Activated T-helper 1 cell treated with anti-CD3 and anti-CD28 coated beads, Interleukin-2, amount 50 U/mL, for 16 hours (primary cell): ENCODE measurements around the gene KLHDC3.

Experiments used
- DNase-seq, 2 donors: peaks; one replicate each; pipeline ENCODE4 v3.0.0-alpha.2; 2020; ENCODE audit warnings: low read depth in 1 of 2, low spot score in 1 of 2

KLHDC3 gene, protein sequence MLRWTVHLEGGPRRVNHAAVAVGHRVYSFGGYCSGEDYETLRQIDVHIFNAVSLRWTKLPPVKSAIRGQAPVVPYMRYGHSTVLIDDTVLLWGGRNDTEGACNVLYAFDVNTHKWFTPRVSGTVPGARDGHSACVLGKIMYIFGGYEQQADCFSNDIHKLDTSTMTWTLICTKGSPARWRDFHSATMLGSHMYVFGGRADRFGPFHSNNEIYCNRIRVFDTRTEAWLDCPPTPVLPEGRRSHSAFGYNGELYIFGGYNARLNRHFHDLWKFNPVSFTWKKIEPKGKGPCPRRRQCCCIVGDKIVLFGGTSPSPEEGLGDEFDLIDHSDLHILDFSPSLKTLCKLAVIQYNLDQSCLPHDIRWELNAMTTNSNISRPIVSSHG

GRCh38 chr6:43013843-43014433 lies at the start of gene KLHDC3, which contains the start of gene MEA1:
Gene KLHDC3, plus strand, starts transcription at chr6:43014249. Its CDS starts 2,944 bp downstream, at chr6:43017193.
Gene MEA1, minus strand, starts transcription at chr6:43013946. Its CDS starts 133 bp downstream, at chr6:43013813.
- peak; percentile 95 to 98 for DNase-seq

DNA sequence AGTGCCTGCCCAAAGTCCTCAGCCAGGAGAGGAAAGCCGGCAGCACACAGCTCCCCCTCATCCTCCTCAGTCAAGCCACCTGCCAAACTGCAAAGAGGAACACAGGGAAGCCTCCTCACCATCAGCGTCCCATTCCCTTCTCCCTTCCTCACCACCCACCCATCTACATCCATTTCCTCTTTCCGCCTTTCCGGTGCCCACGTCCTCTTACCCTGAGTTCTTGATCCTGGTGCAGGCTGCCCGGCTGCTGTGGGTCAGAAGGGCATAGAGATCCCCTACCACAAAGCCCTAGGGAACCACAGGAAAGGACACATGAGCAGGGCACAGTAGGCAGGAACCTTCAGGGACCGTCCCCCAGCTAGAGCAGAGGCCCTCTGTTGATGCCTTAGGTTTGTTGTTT lies 47.5 kb upstream of the KLHDC3 start:
- no peak for DNase-seq

DNA sequence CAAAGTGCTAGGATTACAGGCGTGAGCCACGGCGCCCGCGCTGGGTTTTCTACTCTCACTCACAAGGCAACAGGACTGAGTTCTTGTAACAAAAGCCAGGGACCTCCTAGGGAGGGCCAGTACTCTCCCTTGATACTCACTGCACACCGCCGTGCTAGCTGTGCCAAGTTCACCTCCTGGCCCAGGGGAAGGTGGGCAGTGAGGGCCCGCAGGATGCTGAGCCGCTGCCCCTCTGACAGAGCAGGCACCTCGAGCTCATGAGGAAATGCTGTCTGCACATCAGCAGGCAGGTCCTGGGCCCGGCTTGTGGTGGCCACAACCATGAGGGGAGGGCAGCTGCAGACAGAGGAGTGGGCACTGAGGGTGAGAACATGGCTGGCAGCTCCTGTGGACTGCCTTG lies 46.8 kb upstream of the KLHDC3 start:
- no peak for DNase-seq

- DNase-seq: no peak
These were observed 45.8 kb upstream of the KLHDC3 start for GRCh38 chr6:42968126-42968701.

DNA sequence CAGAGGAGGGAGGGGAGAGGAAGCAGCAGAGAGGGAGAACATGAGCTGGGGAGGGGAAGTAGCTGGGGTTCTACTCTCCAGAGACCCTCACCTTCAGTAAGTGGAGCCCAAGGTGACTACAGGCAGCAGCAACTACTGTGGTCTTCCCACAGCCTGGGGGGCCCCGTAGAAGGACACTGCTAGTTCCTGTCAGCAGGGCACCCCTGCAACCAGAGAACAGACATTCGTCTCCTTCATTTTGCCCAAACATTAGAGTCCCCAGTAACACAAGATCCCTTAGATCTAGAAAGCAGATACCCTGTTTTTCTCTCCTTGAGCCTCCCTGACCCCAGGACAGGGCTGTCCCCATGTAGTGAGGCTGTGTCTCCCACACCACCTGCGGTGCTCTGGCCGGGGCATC lies 45.3 kb upstream of the KLHDC3 start:
- DNase-seq: no peak

DNA sequence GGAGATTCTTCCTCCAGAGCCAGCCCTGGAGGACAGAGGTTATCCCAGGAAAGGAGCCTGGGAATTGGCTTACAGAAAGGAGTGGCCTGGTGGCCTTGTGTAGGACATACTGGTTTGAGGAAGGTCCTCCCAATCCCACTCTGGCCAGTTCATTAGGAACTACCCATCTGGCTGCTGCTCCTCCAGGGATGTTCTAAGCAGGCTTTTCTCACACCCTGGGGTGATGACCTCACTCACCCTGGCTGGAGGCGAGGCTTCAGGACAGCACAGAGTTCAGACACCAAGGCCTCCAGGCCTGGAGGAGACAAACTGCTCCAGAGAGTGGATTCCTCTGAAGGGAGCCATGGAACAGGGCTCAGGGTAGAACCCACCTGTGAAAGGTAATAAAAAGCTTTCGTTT lies 44.6 kb upstream of the KLHDC3 start:
- DNase-seq: no peak

DNA sequence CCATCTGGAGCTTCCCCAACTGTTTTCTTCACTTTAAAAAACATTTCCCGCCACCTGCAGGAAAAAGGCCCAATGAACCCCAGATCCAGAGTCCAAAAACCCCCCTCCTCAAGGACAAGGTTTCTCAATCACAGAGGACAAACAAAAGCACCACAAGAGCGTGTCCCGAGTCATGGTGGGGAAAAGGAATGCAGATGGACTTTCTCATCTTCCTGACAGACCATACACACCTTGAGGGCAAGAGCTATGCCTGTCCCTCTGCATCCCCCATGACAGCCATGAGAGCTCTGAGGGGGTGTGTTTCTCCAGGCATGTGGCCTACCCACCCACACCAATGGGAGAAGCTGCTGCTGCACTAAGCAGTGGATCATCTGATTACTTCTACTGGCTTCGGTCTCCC lies 44.1 kb upstream of the KLHDC3 start:
- no peak for DNase-seq

DNA sequence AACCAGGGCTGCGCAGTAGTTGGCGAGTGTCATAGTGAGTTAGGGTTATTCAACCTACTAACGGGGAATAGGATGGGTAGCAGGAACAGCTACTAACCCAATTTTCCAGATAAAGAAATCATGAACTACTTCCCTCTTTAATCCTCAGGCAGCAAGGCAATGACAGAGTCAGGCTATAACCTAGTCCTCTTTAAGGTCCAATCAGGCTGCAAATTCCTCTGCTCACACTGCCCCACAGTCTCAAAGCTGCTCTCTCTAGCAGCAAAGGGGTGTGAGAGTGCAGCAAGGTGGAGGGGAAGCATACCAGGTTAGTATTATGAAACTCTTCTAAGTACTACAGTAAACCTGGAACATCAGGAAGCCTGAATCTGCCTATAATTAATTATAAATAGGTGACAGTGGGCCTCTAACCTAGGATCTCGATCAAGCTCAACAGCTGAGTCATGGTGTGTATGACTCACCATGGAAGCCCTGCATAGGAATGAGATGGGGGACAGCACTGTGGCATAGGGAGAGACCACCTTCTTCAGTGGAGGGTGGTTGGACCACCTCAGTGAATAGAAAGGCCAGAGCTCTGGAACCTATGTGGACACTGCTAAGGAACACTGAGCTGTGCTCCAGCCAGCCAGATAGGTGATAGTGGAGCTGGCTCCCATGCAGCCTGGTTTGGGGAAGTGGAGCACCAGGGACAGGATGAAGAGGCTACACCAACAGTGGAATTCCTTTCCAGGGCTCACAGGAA lies 43.0 kb upstream of the KLHDC3 start:
- DNase-seq: no peak

DNA sequence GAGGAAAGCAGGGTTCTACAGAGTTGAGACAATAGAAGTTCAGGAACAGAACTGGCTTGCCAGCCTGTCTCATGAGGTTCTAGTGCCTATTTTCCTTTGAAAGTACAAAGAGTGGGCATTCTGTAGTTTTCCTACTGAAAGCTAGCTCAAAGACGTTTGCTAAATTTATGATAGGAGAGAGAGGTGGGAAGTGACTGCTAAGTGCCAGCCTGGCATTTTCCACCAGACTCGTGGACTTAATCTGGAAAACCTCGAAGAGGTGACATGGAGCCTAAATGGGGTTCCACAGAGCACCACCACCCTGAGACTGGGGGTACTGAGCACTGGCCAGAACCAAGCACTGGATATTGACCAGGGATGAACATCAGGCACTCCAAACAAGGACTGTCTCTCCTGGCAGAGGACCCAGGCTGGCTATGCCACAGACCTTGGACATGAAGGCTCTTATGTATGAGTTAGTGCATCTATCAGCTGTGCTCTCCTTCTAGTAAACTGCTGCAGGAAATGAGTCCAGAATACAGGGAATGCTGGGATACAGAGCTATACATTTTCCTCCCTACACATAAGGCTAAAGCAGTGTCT lies 42.2 kb upstream of the KLHDC3 start:
- no peak for DNase-seq

DNA sequence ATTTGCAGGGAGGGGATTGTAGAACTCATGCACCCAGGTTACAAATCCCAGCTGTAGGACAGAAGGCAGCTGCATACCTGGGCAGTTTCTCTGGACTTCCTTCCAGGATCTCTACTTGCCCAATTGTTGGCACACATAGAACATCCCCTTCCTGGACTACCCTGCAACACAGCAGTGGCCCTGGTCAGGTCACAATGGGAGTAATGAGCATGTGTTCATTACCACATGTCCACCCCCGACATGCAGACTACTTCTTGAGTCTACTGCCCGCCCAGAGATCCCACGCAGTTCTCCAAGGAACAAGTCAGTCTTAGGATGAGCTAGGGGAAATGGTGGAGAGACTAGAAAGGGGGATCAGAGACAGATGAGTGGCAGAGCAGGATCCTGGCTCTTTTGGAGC lies 40.1 kb upstream of the KLHDC3 start:
- no peak for DNase-seq

DNA sequence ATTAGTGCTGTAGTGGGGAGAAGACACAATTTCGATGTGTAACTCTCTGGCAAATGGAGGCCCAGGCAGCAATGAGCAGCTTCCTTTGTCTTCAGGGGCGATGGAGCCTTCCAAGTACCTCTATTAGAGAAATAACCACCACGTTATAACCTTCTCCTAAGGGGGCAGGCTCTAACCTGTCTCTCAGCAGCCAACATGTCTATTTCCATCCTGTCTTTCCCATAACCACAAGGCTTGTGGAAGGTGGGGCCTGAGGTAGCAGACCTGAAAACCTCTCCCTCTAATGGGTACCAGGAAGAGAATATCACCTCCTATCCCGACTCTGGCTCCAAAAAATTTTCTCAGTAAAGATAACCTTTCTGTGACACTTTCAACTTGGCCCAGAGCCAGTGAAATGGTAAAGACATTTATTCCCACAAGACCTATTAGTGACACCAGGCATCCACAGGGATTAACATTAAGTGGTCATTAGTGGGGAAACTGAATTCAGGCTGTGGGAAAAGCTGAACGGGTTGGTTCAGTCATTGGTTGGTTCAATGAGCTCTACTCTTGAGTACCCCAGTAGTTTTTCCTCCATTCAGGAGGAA lies 39.0 kb upstream of the KLHDC3 start:
- no peak for DNase-seq

DNA sequence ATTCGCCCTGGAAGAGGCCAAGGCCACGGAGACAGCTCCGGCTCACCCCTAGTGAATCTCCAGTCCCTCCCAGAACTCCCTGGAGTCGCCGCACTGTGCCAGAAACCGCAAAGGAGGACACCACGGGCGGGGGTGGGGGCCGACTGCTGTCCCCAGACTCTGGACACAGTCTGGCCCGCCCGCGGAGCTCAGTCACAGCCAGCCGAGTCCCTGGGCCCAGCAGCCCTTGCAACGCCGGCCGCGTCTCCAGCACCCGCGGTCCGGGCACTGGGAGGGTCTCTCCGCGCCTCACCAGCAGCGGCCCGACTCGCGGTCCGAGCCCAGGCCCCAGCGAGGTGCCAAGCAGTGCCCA lies 35.6 kb upstream of the KLHDC3 start:
- DNase-seq: no peak

DNA sequence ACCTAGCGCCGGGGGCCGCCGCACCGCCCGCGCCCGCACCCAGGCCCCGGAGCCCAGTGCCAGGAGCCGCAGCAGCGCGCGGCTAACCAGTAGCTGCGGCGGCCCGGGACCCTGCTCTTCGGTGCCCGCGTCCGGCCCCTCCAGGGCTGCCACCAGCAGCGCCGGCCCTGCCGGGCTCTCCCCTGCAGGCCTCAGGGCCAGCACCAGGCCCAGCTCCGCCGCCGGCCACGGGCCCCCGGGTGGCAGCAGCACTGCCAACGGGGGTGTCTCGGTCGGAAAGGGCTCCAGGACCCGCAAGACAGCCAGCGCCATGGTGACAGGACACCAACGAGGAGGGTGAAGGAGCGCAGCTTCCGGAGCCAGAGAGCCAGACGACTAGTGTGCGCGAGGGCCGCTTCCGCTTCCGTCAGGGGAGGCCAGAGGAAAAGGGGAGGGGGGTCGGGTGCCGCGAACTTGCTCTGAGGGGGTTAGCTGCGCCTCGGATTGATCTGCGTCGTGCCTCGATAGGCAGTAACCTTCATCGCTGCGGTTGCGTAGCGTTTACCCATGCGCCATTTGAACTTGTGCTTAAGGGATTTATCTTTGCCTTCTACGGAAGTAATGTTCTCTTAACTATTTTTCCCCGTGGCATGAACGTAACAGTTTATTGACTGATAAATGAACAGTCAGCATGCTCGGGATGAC lies 35.1 kb upstream of the KLHDC3 start, which contains the start of gene PEX6:
PEX6 (minus strand) TSS at position 343 of the 684 bp plus-strand sequence; CDS start at position 312, 31 bp downstream.
- DNase-seq: peak; percentile 80 to 91

DNA sequence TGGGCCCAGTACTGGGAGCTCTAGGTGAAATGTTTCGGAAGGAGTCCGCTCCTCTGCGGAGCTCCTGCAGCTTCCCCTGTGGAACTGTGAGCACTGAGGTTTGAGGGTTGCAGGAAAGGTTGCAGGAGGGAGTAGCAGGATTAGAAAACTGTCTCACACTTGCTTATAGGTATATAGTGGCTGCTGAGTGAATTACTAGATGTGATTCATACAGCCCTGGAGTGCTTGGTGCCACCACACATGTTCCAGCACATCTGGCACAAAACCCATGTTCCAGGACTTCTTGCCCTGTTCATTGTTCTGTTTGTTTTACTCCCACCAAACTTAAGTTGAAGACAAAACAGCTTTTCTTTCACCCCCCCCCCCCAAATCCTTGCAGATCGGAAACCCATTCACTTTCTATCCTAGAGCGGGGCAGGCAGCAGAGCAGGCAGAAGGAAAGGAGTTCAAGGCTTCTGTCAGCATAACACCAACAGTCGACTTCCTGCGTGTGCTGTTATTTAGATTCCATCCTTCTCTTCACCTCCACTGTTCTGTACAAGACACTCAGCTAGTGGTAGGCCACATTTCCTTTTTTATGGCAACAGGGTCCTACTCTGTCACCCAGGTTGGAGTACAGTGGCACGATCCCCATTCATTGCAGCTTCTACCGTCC lies 34.4 kb upstream of the KLHDC3 start:
- no peak for DNase-seq

DNA sequence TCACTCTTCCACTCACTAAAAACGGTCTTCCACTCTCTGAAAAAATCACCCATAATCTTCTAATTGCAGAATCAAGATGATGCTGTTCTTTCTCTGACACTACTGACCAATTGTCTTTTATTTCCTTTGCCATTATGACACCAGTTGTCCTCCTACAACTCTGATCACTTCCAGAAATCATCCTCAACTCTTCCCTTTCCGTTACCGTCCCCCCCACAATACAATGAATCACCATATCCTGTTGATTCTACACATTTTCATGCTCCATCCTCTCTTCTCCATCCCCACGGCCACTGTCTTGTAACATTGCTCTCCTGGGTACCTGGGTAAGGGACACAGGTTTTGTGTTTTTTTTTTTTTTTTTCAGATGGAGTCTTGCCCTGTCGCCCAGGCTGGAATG lies 32.2 kb upstream of the KLHDC3 start:
- no peak for DNase-seq

GRCh38 chr6:42984001-42984923 lies 29.8 kb upstream of the KLHDC3 start, which contains the start of gene PPP2R5D:
Gene PPP2R5D, plus strand, starts transcription at chr6:42984570. Its CDS starts 108 bp downstream, at chr6:42984678.
- peak; percentile 92 to 95 for DNase-seq

GRCh38 chr6:42984924-42985475 lies 29.0 kb upstream of the KLHDC3 start:
- no peak for DNase-seq
